AG09309 (cell line): ENCODE results near the gene KCTD8.

Experiments
- DNase-seq: peaks from one replicate; pipeline ENCODE4 v3.0.0-alpha.2; 2010; ENCODE audit warnings: low read depth
- H3K4me3 ChIP-seq: 2 replicates; pipeline ENCODE4 v1.5.1; 2011; ENCODE audit warnings: mild to moderate bottlenecking, low read depth, low read length, moderate library complexity; ENCODE audit not compliant: control insufficient read depth
- CTCF ChIP-seq: IDR thresholded peaks from 2 replicates; pipeline ENCODE4 v1.5.1; 2011; ENCODE audit warnings: mild to moderate bottlenecking, low read depth, low read length, inconsistent platforms; ENCODE audit not compliant: insufficient read depth, control insufficient read depth; ENCODE audit errors: missing control alignments

The KCTD8 gene

GRCh38 chr4:44279066-44279465, 169.5 kb downstream of the KCTD8 start:
- TF ChIP-seq CTCF, result no peak
- no peak overlapping the region for H3K4me3 ChIP-seq
- no peak for DNase-seq

DNA sequence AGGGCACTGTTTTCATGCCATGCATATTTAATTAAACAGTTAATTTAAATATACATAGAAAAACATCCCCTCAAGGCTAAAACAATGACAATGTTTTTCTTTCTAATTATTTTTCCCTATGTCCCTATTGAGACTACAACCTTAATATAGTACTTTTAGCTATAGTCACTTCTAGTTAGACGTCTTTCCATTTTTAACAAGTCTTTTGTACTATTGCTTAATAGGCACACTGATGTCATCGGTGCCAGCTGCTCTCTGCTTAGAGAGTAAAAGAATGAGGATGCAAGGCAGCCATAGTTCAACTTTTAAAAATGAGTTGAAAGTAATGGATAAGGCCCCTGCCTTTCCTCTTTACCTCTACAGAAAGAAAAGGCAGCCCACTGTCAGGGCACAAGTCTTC, 191.1 kb downstream of the KCTD8 start:
- TF ChIP-seq CTCF, result no peak
- DNase-seq, result no peak
- H3K4me3 ChIP-seq, result no peak overlapping the region

- no peak for DNase-seq
- H3K4me3 ChIP-seq, result no peak overlapping the region
- no peak for TF ChIP-seq CTCF
These were observed 192.2 kb downstream of the KCTD8 start for GRCh38 chr4:44256414-44256813.

DNA sequence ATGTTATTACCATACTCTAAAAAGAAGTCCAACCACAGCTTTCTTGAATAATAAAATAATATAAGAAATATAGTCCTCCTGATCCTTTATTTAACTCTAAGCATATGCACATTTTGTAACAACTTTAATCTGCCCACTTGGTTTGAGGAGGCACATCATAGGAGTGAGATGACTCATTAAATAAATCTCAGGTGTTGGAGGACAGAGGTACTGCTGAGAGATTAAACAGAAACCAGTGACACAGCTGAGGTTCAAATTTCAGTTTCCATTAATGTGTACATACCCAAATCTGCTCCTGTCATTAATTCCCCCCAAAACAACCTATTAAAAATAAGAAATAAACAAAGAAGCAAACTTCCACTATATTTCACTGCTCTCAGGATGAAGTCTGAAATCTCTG, 211.0 kb downstream of the KCTD8 start:
- DNase-seq, result no peak
- H3K4me3 ChIP-seq, result no peak overlapping the region
- no peak for TF ChIP-seq CTCF

GRCh38 chr4:44235897-44236296, 212.7 kb downstream of the KCTD8 start:
- TF ChIP-seq CTCF, result no peak
- no peak for DNase-seq
- no peak overlapping the region for H3K4me3 ChIP-seq

DNA sequence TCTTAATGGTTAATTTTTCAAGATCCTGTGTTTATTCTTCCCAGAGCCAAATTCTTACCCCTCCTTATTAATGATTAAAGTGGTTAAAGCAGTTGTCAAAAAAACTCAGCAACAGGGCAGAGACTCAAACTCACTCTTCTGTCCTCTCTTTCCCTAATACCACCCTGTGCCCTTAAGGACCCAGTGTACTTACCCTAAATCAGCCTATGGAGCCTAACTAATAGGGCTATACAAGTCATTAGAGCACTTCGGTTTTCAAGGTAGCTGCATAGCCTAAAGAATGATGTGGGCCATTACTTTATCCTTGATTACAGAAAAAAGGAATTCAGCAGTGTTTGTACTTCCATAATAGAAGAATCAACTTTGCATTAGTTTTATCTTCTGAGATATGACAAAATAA, 216.3 kb downstream of the KCTD8 start:
- TF ChIP-seq CTCF, result no peak

DNA sequence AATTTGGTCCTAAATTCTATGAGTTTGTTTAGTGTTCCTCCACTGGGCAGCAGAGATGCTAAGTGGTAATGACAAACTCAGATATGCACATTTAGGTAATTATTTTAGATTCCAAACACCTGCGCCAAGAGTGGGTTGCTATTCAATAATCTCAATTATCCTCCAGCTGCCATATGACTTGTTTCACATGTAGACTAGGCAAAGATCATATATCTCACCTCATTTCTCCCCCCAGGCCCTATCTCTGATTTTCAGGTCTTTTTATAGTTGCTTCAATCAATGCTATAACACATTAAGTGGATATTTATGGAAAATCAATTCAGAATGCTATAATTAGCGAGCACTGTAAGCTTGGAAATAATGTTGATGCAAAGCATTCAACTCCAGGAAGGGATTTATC, 217.6 kb downstream of the KCTD8 start:
- no peak for TF ChIP-seq CTCF
- no peak overlapping the region for H3K4me3 ChIP-seq
- DNase-seq, result no peak

More for the DNA sequence above, 216.3 kb downstream of the KCTD8 start:
- H3K4me3 ChIP-seq, result no peak overlapping the region
- no peak for DNase-seq
